T-helper 17 cell (primary cell): ENCODE data around the gene MRPL24. TPM values are rescaled to one million over a fixed set of nuclear protein-coding genes. Genes with fewer than 3 reads are reported as not detected.

Experiments used
- ATAC-seq: fragments of 150-1000 bp; cut with Tn5 transposase; 2 replicates; pipeline ENCODE4 v1.10.0; 2021; ENCODE audit warnings: mild to moderate bottlenecking, moderate library complexity
- DNase-seq, 3 donors: peaks; one replicate each; pipeline versions ENCODE4 v3.0.0 to v3.0.0-alpha.2; 2020 to 2021
- H3K9me3 ChIP-seq: one replicate; pipeline ENCODE4 v1.7.0; 2013; ENCODE audit warnings: low read length, mild to moderate bottlenecking; ENCODE audit not compliant: control insufficient read depth, poor library complexity, severe bottlenecking
- H3K27ac Mint-ChIP-seq: one replicate; pipeline ENCODE4 v1.8.0; 2022; ENCODE audit warnings: mild to moderate bottlenecking, moderate library complexity, mixed read lengths
- H3K27me3 Mint-ChIP-seq: one replicate; pipeline ENCODE4 v1.8.0; 2022; ENCODE audit warnings: mixed read lengths
- H3K36me3 Mint-ChIP-seq: one replicate; pipeline ENCODE4 v1.8.0; 2022; ENCODE audit warnings: low read depth, mixed read lengths
- H3K4me1 Mint-ChIP-seq: one replicate; pipeline ENCODE4 v1.8.0; 2022; ENCODE audit warnings: mild to moderate bottlenecking, mixed read lengths
- H3K4me3 Mint-ChIP-seq: one replicate; pipeline ENCODE4 v1.8.0; 2022; ENCODE audit warnings: mild to moderate bottlenecking, moderate library complexity, mixed read lengths
- total RNA-seq, 4 donors: library from RNA in 2 of 4; stranded (reverse) in 2 of 4; gene quantifications; one replicate each; pipeline ENCODE4 v1.2.3 and lab custom pipeline; 2022 to 2026

MRPL24 gene
- total RNA-seq, 2 donors from 2014 or later: 18.7 to 25.1 TPM

GRCh38 chr1:156752843-156753482 is 12.1 kb upstream of the MRPL24 start:
- Mint-ChIP-seq H3K4me3 (peak overlapping the region; percentile 94), H3K27me3 (no peaks in the 10 kb centered on the region), H3K27ac (peak overlapping the region; percentile 74), H3K4me1 (peaks cover 26% of the 10 kb centered on the region), H3K36me3 (peaks cover 2% of the 10 kb centered on the region)
- no peaks in the 10 kb centered on the region for H3K9me3 ChIP-seq
- no peak for ATAC-seq
- DNase-seq: no peak

GRCh38 chr1:156751757-156752481 is 11.0 kb upstream of the MRPL24 start:
- H3K9me3 ChIP-seq: no peaks in the 10 kb centered on the region
- Mint-ChIP-seq H3K27ac (peak overlapping the region; percentile 74), H3K27me3 (no peaks in the 10 kb centered on the region), H3K36me3 (peaks cover 2% of the 10 kb centered on the region), H3K4me1 (peaks cover 33% of the 10 kb centered on the region), H3K4me3 (peak overlapping the region; percentile 94)
- peak; percentile 88 for ATAC-seq
- peak; percentile 90 to 97 (median 96) for DNase-seq

GRCh38 chr1:156751451-156751756 is 10.5 kb upstream of the MRPL24 start, which contains the start of gene HDGF:
TSS of gene HDGF (minus strand) at chr1:156751675. CDS start at chr1:156751429, 246 bp downstream.
- no peak for DNase-seq
- peak within 1 kb of the TSS; percentile 94 for H3K4me3 Mint-ChIP-seq
- peaks cover 2% of the 10 kb centered on the region for H3K36me3 Mint-ChIP-seq
- no peaks in the 10 kb centered on the region for H3K9me3 ChIP-seq
- H3K27me3 Mint-ChIP-seq: no peaks in the 10 kb centered on the region
- H3K27ac Mint-ChIP-seq: peak within 1 kb of the TSS; percentile 99
- H3K4me1 Mint-ChIP-seq: peaks cover 36% of the 10 kb centered on the region
- no peak for ATAC-seq

GRCh38 chr1:156750711-156751450 is 10.0 kb upstream of the MRPL24 start:
- Mint-ChIP-seq H3K4me1 (peaks cover 39% of the 10 kb centered on the region), H3K4me3 (peak overlapping the region; percentile 94), H3K27ac (peak overlapping the region; percentile 99), H3K36me3 (peaks cover 2% of the 10 kb centered on the region), H3K27me3 (no peaks in the 10 kb centered on the region)
- DNase-seq (peak in 1 of 3 donors; percentile 22), ATAC-seq (peak; percentile 29)
- no peaks in the 10 kb centered on the region for H3K9me3 ChIP-seq

GRCh38 chr1:156750191-156750672 is 9.3 kb upstream of the MRPL24 start:
- no peaks in the 10 kb centered on the region for H3K9me3 ChIP-seq
- H3K4me3 Mint-ChIP-seq: peak overlapping the region; percentile 94
- H3K4me1 Mint-ChIP-seq: peaks cover 45% of the 10 kb centered on the region
- H3K36me3 Mint-ChIP-seq: peaks cover 2% of the 10 kb centered on the region
- peak overlapping the region; percentile 99 for H3K27ac Mint-ChIP-seq
- ATAC-seq: peak; percentile 2
- H3K27me3 Mint-ChIP-seq: no peaks in the 10 kb centered on the region
- no peak for DNase-seq

GRCh38 chr1:156749419-156750118 is 8.7 kb upstream of the MRPL24 start:
- peaks cover 45% of the 10 kb centered on the region for H3K4me1 Mint-ChIP-seq
- no peaks in the 10 kb centered on the region for H3K9me3 ChIP-seq
- H3K36me3 Mint-ChIP-seq: peaks cover 2% of the 10 kb centered on the region
- ATAC-seq (no peak), DNase-seq (no peak)
- H3K27me3 Mint-ChIP-seq: no peaks in the 10 kb centered on the region
- peak overlapping the region; percentile 94 for H3K4me3 Mint-ChIP-seq
- H3K27ac Mint-ChIP-seq: peak overlapping the region; percentile 99

- H3K4me3 Mint-ChIP-seq: peak overlapping the region; percentile 94
- ATAC-seq: no peak
- H3K36me3 Mint-ChIP-seq: peaks cover 5% of the 10 kb centered on the region
- no peaks in the 10 kb centered on the region for H3K27me3 Mint-ChIP-seq
- DNase-seq: no peak
- H3K4me1 Mint-ChIP-seq: peaks cover 47% of the 10 kb centered on the region
- peak overlapping the region; percentile 99 for H3K27ac Mint-ChIP-seq
- H3K9me3 ChIP-seq: no peaks in the 10 kb centered on the region
These were observed 8.0 kb upstream of the MRPL24 start for GRCh38 chr1:156748670-156749418.

- H3K9me3 ChIP-seq: no peaks in the 10 kb centered on the region
- DNase-seq (no peak), ATAC-seq (no peak)
- H3K4me3 Mint-ChIP-seq: peak overlapping the region; percentile 94
- peaks cover 47% of the 10 kb centered on the region for H3K4me1 Mint-ChIP-seq
- peaks cover 10% of the 10 kb centered on the region for H3K36me3 Mint-ChIP-seq
- H3K27ac Mint-ChIP-seq: peak overlapping the region; percentile 99
- no peaks in the 10 kb centered on the region for H3K27me3 Mint-ChIP-seq
These were observed 7.1 kb upstream of the MRPL24 start for GRCh38 chr1:156747742-156748669.

- peak overlapping the region; percentile 94 for H3K4me3 Mint-ChIP-seq
- peaks cover 46% of the 10 kb centered on the region for H3K4me1 Mint-ChIP-seq
- ATAC-seq (no peak), DNase-seq (peak; percentile 31 to 58 (median 49))
- H3K36me3 Mint-ChIP-seq: peaks cover 11% of the 10 kb centered on the region
- no peaks in the 10 kb centered on the region for H3K9me3 ChIP-seq
- peak overlapping the region; percentile 99 for H3K27ac Mint-ChIP-seq
- H3K27me3 Mint-ChIP-seq: no peaks in the 10 kb centered on the region
These were observed 6.1 kb upstream of the MRPL24 start for GRCh38 chr1:156746728-156747631.

GRCh38 chr1:156746406-156746727 is 5.5 kb upstream of the MRPL24 start:
- H3K4me1 Mint-ChIP-seq: peaks cover 50% of the 10 kb centered on the region
- no peaks in the 10 kb centered on the region for H3K9me3 ChIP-seq
- H3K36me3 Mint-ChIP-seq: peaks cover 9% of the 10 kb centered on the region
- peak overlapping the region; percentile 94 for H3K4me3 Mint-ChIP-seq
- peak overlapping the region; percentile 99 for H3K27ac Mint-ChIP-seq
- DNase-seq (no peak), ATAC-seq (no peak)
- no peaks in the 10 kb centered on the region for H3K27me3 Mint-ChIP-seq

GRCh38 chr1:156745881-156746280 is 5.0 kb upstream of the MRPL24 start:
- Mint-ChIP-seq H3K4me1 (peaks cover 53% of the 10 kb centered on the region), H3K4me3 (peak overlapping the region; percentile 94)
- ATAC-seq: no peak

More at GRCh38 chr1:156745881-156746280, 5.0 kb upstream of the MRPL24 start:
- H3K9me3 ChIP-seq: no peaks in the 10 kb centered on the region
- Mint-ChIP-seq H3K27me3 (no peaks in the 10 kb centered on the region), H3K36me3 (peaks cover 9% of the 10 kb centered on the region), H3K27ac (peak overlapping the region; percentile 99)
- no peak for DNase-seq
